SH-SY5Y (cell line): ENCODE measurements around the gene HLF.

Experiments used
- GATA2 ChIP-seq: IDR thresholded peaks from 2 replicates; pipeline ENCODE4 v1.6.1; 2011; ENCODE audit warnings: mild to moderate bottlenecking, low read depth, low read length
- GATA3 ChIP-seq: IDR thresholded peaks from 2 replicates; pipeline ENCODE4 v1.6.1; 2011; ENCODE audit warnings: low read depth, mild to moderate bottlenecking, low read length, moderate library complexity

DNA sequence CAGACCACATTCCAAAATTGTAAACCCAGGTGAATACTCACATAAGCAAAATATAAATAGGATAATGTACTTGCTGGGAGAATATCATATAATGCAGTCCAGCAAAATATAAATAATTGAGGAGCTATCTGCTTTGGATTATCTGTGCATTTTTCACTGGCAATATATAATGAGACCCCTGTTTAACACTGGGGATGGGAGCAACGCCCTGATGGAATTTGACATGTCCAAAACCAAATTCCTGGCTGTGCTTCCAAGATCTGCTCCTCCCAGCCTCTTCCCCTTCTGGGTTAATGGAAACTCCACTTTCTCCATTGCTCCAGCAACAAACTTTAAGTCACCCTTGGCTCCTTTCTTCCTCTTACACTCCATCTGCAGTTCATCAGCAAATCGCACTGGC, 35.5 kb upstream of the HLF start:
- no peak for TF ChIP-seq GATA2
- TF ChIP-seq GATA3, result no peak
